Limb (tissue), 2 donors: ENCODE measurements around the gene CDT1.
A peak's percentile ranks its signal among the peaks of the same experiment; 100 is the strongest.

Experiments
- DNase-seq, 2 donors: peaks; one replicate each; pipeline ENCODE4 v3.0.0-alpha.2; 2016; ENCODE audit errors: extremely low spot score in 2 of 2

Gene CDT1

DNA sequence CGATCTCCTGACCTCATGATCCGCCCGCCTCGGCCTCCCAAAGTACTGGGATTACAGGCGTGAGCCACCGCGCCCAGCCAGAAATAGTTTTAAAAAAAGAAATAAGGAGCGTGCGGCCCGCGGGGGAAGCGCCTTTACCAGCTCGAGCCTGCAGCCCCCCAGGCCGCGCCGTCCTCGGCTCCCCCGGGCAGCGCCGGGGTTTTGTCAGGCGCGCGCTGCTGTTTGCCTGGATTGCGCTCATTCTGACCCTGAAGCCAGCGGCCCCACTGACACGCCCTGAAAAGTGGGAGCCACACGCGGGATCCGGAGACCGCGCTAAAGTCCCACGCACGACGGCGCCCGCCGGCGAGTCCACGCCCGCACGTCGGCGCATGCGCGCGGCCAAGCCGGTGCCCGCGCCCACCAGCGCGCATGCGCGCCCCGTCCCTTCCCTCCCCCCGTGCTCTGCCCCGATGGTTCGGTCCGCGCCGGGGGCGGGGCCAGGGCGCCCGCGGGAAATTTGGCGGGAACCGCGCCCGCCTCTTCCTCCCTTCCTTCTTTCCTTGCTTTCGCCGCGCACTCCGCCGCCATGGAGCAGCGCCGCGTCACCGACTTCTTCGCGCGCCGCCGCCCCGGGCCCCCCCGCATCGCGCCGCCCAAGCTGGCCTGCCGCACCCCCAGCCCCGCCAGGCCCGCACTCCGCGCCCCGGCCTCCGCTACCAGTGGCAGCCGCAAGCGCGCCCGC is at the start of gene CDT1:
Gene CDT1 (plus strand): TSS at position 526 of the 724 bp plus-strand sequence. CDS start 43 bp downstream, at position 569.
- peak; percentile 84 to 94 for DNase-seq

DNA sequence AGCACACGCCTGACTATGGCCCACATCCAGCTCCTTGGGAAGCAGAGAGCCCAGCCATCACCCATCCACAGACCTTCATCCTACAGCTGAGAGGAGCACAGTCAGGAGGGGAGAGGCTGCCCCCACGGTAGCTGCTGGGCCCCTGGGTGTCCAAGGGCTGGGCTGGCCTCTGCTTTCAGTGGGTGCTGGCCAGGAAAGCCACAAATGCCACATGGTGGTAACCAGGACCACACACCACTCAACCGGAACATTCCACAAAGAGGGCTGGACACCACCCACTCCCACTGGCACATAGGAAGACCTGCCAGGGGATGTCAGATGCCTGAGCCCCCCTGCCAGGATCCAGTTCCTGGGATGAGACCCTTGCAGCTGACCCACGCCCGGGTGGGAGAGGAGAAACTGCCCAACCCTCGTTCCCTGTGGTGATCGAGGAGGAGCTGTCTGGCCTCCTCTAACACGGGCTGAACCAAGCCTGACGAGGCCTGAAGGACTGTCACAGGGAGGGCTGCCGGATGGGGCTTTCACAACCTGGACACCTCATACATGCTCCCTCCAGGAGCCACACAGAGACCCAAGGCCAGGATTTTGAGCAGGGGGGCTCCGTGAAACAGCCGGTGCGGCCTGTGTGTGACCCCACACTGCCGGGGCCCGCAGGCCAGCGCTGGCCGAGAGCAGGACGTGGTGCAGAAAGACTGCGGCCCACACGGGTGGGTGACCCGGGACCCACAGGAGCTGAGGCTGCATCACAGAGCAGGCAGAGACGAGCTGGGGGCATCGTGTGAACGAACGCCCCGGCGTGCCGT is 49.3 kb upstream of the CDT1 start:
- DNase-seq: no peak

DNA sequence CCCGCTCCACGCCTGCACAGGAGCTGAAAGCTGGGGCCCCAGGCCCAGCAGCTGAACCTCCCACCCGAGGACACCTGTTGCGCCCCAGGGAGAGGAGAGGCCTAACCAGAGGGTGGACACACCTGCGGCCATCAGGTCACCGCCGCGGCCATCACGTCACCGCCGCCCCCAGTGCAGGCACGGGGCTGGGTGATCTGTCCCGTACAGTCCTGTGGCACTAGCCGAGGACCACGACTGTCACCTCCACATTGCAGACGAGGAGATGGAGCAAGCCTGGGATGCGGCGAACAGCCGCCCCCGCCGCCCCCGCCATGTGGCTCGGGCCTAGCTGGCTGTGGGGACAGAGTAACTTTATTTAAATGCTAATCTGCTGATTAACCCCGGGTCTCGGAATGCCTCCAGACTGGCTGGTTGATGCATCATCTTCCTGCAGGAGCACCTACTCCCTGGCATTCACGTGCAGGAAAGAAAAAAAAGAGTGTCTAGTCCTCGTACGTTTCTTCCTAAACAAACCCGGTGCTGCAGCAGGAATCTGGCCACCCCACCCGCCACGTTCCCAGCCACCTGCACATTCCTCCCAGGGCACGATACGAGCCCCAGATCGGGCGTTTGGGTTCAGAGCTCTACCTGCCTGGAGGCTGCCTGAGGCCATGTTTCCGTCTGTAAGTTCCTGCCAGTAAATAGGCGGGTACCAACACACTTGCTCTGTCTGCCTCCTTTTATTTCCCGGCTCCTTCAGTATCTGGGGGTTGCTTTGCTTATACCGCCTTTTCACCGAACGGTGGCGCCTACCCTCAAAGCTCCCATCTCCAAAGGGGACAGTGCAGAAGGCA is 48.5 kb upstream of the CDT1 start:
- no peak for DNase-seq

DNA sequence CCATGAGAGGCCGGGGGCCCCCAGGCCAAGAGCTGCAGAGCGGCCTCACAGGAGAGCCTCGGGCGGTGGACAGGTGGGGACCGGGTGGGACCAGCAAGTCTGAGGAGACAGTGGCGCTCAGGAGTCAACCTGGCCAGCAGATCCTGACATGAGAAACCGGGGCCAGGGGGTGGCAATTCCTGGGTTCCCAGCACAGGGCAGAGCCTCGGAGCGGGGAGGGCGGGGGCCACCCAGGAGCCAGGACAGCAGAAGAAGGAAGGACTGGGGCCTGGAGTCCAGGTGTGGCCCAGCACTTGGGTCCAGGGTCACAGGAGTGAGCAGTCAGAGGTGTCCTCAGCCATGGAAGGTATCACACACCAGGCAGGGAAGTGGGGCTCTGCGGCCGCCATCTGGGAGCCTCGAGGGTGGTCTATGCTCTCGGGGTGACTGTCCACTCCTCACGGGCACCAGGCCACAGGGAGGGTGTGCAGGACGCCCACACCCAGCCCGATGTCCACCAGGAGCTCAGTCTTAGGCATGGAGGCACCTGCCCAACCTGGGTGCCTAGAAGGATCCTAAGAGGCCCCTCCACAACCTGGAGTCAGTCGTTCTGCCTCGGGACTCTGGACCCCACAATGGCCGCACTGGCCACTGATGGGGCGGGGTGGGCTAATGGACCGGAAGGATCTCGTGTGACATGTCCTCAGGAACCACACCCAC is 47.7 kb upstream of the CDT1 start:
- no peak for DNase-seq

DNA sequence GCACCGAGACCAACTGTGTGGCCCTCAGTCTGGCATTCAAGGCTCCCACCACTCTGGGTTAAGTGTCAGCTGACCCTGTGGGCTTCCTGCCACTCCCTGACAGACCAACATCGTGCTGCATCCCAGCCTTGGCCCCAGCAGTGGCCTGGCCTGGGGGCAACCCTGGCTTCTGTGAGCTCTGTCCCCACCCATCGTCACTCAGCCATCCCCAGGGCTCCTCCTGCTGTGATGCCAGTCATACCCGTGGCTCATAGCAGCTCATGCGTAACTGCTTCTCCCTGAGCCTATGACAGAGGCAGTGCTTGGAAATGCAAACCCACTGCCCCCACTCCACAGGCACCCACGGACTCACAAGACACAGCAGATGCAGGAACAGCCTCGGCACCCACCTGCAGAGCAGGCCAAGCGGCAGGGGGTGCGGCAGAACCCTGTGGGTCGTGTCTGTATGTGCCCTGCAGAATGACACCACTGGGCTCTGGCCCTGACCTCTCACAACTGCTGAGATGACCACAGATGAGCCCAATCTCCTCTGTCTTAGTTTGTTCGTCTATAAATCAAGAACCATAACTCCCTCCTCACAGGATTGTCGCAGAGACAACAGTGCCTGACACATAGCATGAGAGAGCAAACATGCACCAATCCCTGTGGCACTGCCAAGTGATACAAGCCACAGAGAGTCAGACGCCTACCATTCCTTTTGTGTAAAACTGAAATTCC is 45.2 kb upstream of the CDT1 start:
- no peak for DNase-seq

DNA sequence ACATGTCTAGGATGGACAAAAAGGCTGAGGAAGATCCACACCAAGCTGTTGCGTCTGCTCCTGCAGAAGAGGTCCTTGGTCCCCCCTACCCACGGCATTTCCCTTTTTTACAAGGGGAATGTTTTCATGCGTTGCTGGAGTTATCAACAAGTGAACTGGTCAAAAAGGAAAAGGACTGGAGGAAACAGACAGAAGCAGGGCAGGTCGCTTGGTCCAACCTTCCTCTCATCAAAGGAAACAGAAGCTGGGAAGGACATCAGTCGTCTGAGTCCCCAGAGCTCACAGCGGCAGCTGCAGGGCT is 44.7 kb upstream of the CDT1 start:
- no peak for DNase-seq

DNA sequence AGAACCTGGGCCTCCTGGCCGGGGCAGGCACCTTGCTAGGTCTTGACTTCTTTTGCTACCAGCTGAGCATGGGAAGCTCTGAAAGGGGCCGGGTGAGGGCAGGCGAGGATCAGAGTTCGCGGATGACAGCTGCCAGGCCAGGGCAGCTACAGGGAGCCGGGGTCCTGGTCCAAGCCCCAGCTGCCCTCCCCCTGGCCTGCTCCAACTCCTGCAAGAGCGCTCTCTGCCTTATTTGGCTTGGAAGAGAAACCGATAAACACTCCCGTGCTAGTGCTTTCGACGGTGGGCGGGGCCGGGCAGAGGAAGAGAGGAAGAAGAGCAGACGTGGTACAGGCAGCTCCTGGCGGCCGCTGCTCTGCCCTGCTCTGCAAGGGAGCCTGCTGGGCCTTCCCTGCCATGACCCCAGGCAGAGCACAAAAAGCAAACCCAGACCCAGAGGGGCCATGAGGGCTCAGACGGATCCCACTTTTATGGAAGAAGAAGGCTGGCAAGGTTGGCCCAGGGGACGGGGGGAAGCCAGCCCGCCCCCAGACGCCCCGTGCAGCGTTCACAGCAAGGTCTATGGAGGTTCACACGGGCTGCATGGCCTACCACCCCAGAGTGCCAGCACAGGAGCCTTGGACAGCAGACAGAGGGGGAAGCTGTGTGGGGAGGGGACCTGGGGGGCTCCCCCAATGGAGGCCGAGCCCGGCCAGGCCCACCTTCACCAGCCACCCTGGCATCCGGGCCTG is 44.2 kb upstream of the CDT1 start:
- DNase-seq: no peak

DNA sequence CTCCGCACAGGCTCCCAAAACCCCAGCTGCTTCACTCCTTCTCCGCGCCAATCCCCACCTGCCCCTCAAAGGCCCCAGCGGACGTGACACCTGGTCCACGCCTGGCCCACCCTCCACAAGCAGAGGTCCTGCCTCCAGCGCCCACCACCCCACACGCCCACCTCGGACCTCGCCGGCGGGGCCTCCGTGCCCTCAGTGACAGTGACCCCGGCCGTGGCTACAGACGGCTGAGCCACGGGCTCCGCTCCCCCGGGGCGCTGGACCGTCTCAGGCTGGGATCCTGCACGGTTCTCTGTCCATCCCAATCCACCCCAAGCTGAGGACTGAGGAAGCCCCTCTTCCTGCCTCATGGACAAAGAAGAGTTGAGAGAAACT is 43.6 kb upstream of the CDT1 start:
- DNase-seq: no peak

DNA sequence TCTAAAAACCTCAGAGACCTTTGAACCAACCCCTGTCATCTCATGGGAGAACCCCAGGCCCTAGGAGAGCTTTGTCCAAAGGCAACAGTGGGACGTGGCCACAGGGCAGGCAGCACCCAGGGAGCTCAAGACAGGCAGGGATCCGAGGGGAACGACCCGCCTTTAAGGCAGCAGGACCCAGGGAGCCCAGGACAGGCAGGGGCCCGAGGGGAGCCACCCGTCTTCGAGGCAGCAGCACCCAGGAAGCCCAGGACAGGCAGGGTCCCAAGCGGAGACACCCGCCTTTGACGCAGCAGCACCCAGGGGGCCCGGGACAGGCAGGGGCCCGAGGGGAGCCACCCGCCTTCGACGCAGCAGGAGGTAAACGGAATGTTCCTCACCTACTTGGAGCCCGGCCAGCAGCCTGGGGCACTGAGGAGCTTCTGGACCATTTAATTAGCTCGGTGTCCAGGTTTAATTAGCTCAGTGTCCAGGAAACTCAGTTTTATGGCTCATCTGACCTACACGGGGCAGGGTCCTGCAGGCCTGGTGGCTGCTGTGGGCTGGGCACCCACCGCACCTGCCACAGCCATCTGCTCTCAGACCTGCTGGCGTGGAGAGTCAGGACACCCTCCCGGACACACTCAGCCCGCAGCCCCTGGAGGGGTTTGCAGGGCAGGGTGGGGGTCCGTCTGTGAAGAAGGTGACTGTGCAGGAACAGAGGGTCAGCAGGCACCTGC is 43.0 kb upstream of the CDT1 start:
- no peak for DNase-seq

DNA sequence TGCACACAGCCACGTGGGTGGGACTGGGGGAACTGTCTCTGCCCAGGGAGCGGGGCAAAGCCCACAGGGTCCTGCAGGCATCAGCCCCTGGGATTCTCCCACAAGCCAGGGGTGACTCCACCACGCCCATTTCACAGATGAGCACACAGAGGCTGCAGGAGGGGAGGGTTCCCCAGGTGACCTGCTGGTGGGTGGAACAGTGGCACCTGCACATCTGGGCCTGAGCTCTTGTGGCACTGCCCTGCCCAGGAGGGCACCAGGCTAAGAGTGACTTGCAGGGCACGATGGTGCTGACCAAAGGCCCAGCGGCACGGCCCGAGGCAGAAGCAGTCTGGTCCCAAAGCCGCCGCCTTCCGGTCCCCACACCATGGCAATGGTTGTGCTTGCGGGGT is 42.5 kb upstream of the CDT1 start:
- DNase-seq: no peak

DNA sequence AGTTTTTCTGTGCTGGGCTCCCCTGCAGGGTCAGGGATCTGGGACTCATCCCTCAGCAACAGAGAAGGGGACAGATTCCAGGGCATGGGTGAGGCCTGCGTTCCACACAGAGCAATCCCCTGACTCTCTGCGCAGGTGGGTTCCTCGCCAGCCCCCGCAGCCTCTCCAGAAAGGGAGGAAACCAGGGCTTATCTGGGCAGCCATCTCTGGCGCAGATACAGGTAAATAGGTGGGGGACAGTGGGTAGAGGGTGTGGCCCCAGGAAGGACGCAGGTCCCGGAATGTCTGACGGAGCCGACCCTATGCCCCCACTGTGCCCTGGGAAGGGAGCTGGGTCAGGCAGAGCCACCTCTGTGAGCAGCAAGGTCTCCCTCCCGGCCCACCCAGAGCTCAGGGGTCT is 41.8 kb upstream of the CDT1 start:
- DNase-seq: no peak

DNA sequence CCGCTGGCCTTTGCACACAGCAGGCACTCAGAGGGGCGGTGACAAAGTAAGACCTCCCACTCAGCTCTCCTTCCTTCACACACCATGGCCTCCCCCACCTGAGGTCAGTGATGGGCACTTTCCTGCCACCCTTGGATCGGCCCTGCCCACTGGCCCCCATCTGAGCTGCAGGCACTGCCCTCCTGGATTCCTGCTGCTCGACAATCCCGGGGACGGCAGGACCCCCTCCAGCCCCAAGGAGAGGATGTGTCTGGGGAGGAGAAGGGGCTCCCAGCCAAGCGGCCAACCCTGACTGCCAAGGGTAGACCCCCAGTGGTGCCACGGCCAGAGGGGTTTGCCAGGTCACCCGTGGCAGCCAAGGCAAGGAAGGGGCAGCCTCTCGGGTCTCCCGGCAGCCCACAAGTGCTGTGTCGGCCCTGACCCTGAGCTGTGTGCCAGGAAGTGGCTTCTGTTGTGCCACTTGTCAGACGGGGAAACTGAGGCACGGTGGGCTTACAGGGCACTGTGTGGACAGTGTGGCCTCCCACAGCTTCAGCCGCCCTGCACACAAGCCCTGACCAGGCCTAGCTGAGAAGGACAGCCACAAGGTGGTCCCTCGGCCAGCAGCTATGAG is 41.2 kb upstream of the CDT1 start:
- DNase-seq: no peak

DNA sequence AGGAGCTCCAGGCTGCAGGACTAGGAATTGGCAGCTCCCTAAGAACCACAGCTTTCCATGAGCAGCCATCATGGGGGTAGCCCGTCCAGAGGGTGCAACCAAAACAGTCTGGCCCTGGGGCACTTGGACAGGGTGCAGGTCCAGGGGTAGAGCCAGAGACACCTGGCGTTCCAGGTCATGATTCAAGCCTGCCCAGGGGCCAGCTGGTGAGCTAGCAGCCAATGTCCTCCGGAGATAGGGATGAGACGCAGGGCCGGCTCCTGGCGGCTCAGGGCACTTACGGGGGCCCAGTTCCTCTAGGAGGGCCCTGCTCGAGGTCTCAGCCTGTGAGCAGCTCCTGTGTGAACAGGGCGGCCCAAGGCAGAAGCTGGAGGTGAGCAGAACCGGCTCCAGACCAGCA is 40.6 kb upstream of the CDT1 start:
- no peak for DNase-seq

DNA sequence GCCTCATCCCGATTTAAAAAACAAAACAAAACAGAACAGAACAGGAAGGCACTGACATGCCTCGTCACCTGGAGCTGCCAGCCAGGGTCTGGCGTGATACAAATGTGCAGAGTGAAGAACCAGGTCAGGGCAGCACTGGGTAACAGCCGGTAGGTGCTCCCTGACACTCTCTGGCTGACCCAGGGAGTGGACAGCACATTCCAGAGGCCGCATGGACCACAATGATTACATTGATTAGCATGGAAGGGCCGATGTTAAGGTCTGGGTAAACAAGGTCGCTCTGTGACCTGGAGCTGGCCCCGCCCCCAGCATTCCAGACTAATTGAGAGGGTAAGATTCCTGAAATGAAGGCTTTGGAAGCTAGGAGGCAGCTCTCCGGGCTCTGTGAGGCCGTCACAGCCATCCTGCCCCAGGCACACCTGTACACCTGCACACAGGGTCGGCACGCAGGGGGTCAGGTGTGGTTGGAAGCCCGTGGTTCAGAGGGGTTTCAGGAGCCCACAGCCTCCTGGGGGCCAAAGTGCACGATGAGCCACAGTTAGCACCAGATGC is 40.0 kb upstream of the CDT1 start:
- DNase-seq: no peak

DNA sequence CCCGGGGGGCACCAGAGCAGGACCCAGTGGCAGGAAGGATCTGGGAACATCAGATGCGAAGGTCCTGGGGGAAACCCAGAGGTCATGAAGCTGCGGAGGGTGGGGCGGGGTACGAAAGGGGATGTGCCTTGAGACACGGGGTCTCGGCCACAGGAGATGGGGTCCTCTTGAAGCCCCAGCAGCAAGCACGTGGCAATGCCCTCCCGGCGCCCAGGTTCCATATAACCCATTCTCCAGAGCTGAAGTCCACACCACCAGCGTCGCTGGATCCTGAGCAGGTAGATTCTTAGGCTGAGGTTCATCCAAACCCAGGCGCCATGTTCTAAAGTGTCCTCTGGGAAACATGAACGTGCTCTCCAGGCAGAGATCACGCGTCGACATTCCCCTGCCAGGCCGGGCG is 39.5 kb upstream of the CDT1 start:
- DNase-seq: no peak

DNA sequence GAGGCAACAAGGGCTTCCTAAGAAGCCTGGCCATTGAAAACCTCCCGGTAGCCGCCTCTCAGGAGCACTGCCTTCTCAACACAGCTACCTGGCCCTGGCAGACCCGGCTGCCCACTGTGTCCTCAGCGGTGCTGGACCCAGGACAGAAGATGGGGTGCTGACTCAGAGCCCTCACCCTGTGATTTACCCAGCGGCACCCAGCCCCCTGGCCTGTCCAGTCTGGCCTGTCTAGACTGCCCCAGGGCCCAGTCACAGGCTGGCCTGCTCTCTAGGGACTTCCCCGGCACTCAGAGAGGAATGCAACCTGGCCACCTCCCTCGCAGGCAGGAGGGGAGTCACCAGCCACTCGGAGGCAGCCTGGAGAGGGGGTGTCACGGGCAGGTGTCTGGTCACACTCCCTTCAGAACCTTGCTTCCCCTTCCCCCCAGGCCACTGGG is 38.7 kb upstream of the CDT1 start:
- DNase-seq: no peak

DNA sequence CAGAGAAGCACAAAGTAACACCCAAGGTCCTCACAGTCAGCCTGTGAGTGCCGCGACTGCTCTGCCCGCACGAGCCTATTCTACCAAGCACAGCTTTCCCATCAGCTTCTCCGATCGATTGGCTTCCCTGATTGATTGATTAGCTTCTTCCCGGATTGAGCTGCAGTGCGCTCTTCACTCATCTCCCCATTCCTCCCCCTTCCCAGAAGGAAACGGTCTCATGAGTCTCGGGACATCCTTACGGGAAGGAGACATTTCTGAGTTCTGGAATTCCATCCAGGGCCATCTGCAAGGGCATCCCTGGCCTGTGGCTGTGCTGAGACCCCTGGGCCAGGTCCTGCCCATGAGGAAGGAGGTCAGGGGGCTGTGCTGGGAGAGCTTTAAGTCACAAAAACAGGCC is 36.6 kb upstream of the CDT1 start:
- DNase-seq: no peak

DNA sequence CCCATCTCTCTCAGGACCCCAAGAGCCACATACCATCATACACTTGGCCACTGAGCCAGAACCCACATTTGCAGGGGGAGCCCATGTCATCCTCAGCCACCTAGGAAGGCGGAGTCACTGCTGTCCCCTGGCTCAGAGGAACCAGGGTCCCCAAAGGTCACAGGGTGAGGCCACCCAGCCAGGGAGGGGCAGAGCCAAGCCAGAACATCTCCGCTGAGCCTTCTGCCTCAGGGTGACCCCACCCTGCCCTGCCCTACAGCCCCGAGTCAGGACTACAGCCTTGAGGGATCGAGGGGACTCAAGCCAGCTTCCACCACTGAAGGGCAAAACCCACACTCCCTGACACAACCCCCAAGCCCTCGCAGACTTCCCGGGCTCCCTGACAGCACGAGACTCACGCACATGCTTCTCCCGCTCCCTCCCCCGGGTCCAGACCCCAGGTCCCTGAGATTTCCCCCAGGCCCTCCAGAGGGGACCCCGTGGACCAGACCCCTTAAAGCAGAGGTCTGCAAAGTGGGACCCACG is 36.0 kb upstream of the CDT1 start:
- DNase-seq: no peak
